Prostate gland (tissue), 2 donors: ENCODE measurements around the gene ARSI. TPM values are rescaled to one million over a fixed set of nuclear protein-coding genes. Genes with fewer than 3 reads are reported as not detected.

Experiments used
- DNase-seq: peaks from one replicate; pipeline ENCODE4 v3.0.0-alpha.2; 2019; ENCODE audit warnings: low spot score
- H3K27ac ChIP-seq, 2 donors: fragments of 200-600 bp; sonication (generic); 2 replicates each; pipeline ENCODE4 v1.5.1; 2017 to 2019
- H3K27me3 ChIP-seq: fragments of 200-600 bp; sonication (generic); replicated peaks from 2 replicates; pipeline ENCODE4 v1.5.1; 2019; ENCODE audit not compliant: insufficient read depth
- H3K36me3 ChIP-seq, 2 donors: fragments of 200-600 bp; sonication (generic); 1 replicate in 1 of 2; 2 replicates in 1 of 2; pipeline versions ENCODE4 v1.5.1 to v1.8.1; 2017 to 2019
- H3K4me1 ChIP-seq: fragments of 200-600 bp; sonication (generic); replicated peaks from 2 replicates; pipeline ENCODE4 v1.5.1; 2019
- H3K4me3 ChIP-seq, 2 donors: fragments of 200-600 bp; sonication (generic); 2 replicates each; pipeline ENCODE4 v1.5.1; 2017 to 2019
- H3K9me3 ChIP-seq: fragments of 200-600 bp; sonication (generic); 2 replicates; pipeline ENCODE4 v1.5.1; 2017
- POLR2A ChIP-seq: fragments of 450-650 bp; IDR thresholded peaks from one replicate; pipeline ENCODE4 v1.6.1; 2016; ENCODE audit warnings: antibody characterized with exemption, mild to moderate bottlenecking
- POLR2AphosphoS5 ChIP-seq: sonication (generic); formaldehyde crosslinking; IDR thresholded peaks from one replicate; pipeline ENCODE4 v1.6.1; 2017; ENCODE audit warnings: antibody characterized with exemption
- whole genome bisulfite sequencing: methylation state at CpG from one replicate; pipeline ENCODE4 v1.1.5; 2018; 5-methylcytosine and 5-hydroxymethylcytosine counted together
- intact Hi-C: fragments of 100-400 bp; cut with DNase I; formaldehyde crosslinking; loops from one replicate; pipeline ENCODE4 v1.14.2; 2022
- total RNA-seq, 2 donors: library from RNA; depleted of rRNA; stranded (reverse); fragments of >200 nt; gene quantifications; one replicate each; pipeline ENCODE4 v1.1.0, GENCODE V29; 2016
- TF ChIP-seq, protein P1 (sequence below), 4 experiments: fragments of 200-600 bp in 2 of 4; fragments of 450-650 bp in 2 of 4; sonication (generic) in 2 of 4; IDR thresholded peaks; 1 replicate in 3 of 4; 2 replicates in 1 of 4; pipeline ENCODE4 v1.5.1; 2016 to 2019; ENCODE audit warnings: antibody characterized with exemption in 4 of 4, mild to moderate bottlenecking in 2 of 4, moderate library complexity in 2 of 4

ARSI gene
- total RNA-seq, 2 donors from 2014 or later = 1.5 to 1.6 TPM

DNA sequence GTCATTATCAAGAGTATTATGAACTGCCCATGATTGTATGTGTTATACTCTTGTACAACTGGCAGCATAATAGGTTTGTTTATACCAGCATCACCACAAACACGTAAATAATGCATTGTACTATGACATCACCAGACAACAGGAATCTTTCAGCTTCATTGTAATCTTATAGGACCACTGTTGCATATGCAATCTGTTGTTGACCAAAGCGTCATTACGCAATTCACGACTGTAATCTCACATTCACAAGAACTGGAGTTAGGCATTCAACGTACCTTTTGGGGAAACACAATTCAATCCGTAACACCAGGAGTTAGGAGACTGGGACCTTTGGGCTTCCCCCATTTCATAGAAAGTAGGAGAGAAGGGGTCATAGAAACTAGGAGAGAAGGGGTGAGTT, 20.4 kb upstream of the ARSI start:
- WGBS = 93% methylated on average over 6 of the region's 6 CpGs

DNA sequence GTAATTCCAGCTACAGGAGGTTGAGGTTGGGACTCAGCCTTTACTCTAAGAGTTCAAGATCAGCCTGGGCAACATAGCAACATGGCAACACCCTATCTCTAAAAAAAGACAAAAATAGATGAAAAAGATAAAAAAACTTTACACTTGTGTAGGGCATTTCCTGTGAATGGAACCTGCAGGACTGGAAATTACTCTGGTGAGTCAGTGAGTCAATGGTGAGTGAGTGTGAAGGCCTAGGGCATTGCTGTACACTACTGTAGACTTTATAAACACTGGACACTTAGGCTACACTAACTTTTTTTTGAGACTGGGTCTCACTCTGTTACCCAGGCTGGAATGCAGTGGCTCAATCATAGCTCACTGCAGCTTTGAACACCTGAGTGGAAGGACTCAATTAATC, 19.5 kb upstream of the ARSI start:
- no peak for TF ChIP-seq POLR2AphosphoS5
- TF ChIP-seq, protein P1, sequence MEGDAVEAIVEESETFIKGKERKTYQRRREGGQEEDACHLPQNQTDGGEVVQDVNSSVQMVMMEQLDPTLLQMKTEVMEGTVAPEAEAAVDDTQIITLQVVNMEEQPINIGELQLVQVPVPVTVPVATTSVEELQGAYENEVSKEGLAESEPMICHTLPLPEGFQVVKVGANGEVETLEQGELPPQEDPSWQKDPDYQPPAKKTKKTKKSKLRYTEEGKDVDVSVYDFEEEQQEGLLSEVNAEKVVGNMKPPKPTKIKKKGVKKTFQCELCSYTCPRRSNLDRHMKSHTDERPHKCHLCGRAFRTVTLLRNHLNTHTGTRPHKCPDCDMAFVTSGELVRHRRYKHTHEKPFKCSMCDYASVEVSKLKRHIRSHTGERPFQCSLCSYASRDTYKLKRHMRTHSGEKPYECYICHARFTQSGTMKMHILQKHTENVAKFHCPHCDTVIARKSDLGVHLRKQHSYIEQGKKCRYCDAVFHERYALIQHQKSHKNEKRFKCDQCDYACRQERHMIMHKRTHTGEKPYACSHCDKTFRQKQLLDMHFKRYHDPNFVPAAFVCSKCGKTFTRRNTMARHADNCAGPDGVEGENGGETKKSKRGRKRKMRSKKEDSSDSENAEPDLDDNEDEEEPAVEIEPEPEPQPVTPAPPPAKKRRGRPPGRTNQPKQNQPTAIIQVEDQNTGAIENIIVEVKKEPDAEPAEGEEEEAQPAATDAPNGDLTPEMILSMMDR (IDR thresholded peaks at IDR 0.05) = no peak
- no peaks in the 10 kb centered on the region for H3K9me3 ChIP-seq
- H3K4me3 ChIP-seq = no peak overlapping the region
- H3K4me1 ChIP-seq = no peaks in the 10 kb centered on the region
- no peak overlapping the region for H3K27ac ChIP-seq
- no peaks in the 10 kb centered on the region for H3K36me3 ChIP-seq
- DNase-seq = no peak
- no peaks in the 10 kb centered on the region for H3K27me3 ChIP-seq
- intact Hi-C loops = no loop called here

More for the DNA sequence above, 20.4 kb upstream of the ARSI start:
- H3K27ac ChIP-seq = no peak overlapping the region
- intact Hi-C loops = no loop called here
- DNase-seq = no peak
- no peaks in the 10 kb centered on the region for H3K9me3 ChIP-seq
- no peaks in the 10 kb centered on the region for H3K36me3 ChIP-seq
- no peaks in the 10 kb centered on the region for H3K27me3 ChIP-seq
- H3K4me1 ChIP-seq = no peaks in the 10 kb centered on the region
- TF ChIP-seq, protein P1 (IDR thresholded peaks at IDR 0.05) = no peak
- no peak for TF ChIP-seq POLR2AphosphoS5
- TF ChIP-seq POLR2A = no peak
- H3K4me3 ChIP-seq = no peak overlapping the region

DNA sequence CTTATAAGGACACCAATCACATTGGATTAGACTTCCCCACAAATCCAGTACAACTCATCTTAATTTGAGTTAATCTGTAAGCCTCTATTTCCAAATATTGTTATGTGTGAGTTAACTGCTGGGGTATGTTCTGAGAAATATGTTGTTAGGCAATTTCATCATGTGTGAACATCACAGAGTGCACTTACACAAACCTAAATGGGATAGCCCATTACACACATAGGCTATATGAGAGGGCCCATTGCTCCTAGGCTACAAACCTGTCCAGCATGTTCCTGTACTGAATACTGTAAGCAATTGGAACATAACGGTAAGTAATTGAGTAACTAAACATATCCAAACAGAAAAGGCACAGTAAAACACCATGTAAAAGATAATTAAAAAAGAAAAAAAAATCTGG, 19.1 kb upstream of the ARSI start:
- 70% methylated on average over 1 of the region's 1 CpG for WGBS
- H3K4me1 ChIP-seq = no peaks in the 10 kb centered on the region

DNA sequence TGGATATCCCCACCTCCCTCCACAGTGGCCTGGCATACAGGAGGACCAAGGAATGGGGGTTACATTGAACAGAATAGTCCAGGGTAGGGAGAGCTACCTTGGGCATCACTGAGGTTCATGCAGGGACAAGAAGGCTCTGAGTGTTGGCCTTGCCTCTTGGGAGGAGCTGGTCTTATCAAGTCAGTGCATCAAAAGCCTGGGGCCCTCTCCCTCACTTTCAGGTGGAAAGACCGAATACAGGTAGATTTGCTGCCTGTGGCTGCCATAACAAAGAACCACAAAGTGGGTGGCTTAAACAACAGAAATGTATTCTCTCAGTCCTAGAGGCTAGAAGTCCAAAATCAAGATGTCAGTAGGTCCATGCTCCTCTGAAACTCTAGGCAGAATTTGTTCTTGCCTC, 18.5 kb upstream of the ARSI start:
- Histone ChIP-seq H3K4me3 (no peak overlapping the region), H3K9me3 (no peaks in the 10 kb centered on the region), H3K27me3 (no peaks in the 10 kb centered on the region), H3K27ac (no peak overlapping the region), H3K36me3 (no peaks in the 10 kb centered on the region), H3K4me1 (no peaks in the 10 kb centered on the region)
- intact Hi-C loops = no loop called here
- TF ChIP-seq, protein P1 (IDR thresholded peaks at IDR 0.05) = no peak
- no peak for TF ChIP-seq POLR2A
- no peak for TF ChIP-seq POLR2AphosphoS5
- DNase-seq = no peak
- WGBS = 95% methylated on average over 1 of the region's 1 CpG

More for the DNA sequence above, 19.1 kb upstream of the ARSI start:
- H3K27me3 ChIP-seq = no peaks in the 10 kb centered on the region
- intact Hi-C loops = no loop called here
- no peak for DNase-seq
- H3K27ac ChIP-seq = no peak overlapping the region
- H3K36me3 ChIP-seq = no peaks in the 10 kb centered on the region
- H3K4me3 ChIP-seq = no peak overlapping the region
- H3K9me3 ChIP-seq = no peaks in the 10 kb centered on the region
- no peak for TF ChIP-seq POLR2A
- TF ChIP-seq, protein P1 (IDR thresholded peaks at IDR 0.05) = no peak
- no peak for TF ChIP-seq POLR2AphosphoS5

DNA sequence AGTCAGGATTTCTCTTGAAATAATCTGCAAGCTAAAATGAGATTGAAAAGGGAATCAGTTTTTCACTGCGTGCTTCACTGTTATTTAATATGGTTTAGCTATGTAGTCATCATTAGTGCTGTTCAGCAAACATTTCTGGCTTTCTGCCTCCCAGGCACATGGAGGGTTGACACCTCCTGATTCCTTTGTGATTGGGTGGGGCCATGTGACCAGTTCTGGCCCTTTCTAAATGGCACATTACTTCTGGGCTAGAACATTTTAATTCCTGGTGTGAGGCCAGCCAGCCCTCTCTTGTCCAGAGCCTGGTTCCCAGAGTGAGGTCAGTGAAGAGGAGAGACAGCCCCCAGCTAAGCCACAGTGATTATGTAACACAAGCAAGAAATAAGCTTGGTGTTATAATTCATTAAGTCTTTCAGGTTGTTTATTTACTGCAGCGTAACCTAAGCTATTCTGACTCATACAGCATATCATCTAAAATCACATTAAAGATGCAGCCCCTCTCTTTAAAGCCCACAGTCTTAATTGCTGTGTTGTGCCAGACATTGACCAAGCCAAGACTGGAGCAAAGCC, 17.4 kb upstream of the ARSI start:
- Histone ChIP-seq H3K27ac (no peak overlapping the region), H3K36me3 (no peaks in the 10 kb centered on the region), H3K9me3 (no peaks in the 10 kb centered on the region), H3K4me3 (no peak overlapping the region), H3K4me1 (no peaks in the 10 kb centered on the region), H3K27me3 (no peaks in the 10 kb centered on the region)
- WGBS = 49% methylated on average over 2 of the region's 2 CpGs
- DNase-seq = no peak
- TF ChIP-seq POLR2AphosphoS5 = no peak
- no peak for TF ChIP-seq POLR2A
- TF ChIP-seq, protein P1 (IDR thresholded peaks at IDR 0.05) = no peak
- intact Hi-C loops = no loop called here
